HEK293 (cell line): ENCODE data around the gene CDHR1.
A peak's percentile ranks its signal among the peaks of the same experiment; 100 is the strongest.

Source experiments
- CTCF ChIA-PET: fragments of 350-600 bp; formaldehyde crosslinking; extraction: SDS; loops from one replicate; lab custom pipeline; 2021; ENCODE audit warnings: antibody characterized with exemption; lab: Yijun Ruan, JAX
- POLR2A ChIA-PET: fragments of 300-600 bp; formaldehyde crosslinking; extraction: SDS; loops from one replicate; lab custom pipeline; 2020; ENCODE audit warnings: antibody characterized with exemption, inconsistent platforms; lab: Yijun Ruan, JAX
- H3K27ac ChIP-seq: fragments of 200-500 bp; sonication (Bioruptor generic); 2 replicates; pipeline ENCODE4 v1.5.1; 2014; ENCODE audit warnings: low read depth, low read length, control low read depth, inconsistent platforms; ENCODE audit errors: extremely low read depth
- H3K36me3 ChIP-seq, 2 experiments: fragments of 200-500 bp in 1 of 2; sonication (Bioruptor generic) in 1 of 2; 1 replicate in 1 of 2; 2 replicates in 1 of 2; pipeline ENCODE4 v1.5.1; 2014 to 2017; ENCODE audit warnings: inconsistent platforms in 2 of 2, low read length in 2 of 2; ENCODE audit not compliant: control insufficient read depth in 2 of 2, insufficient read depth in 1 of 2
- H3K4me1 ChIP-seq: fragments of 200-500 bp; sonication (Bioruptor generic); 2 replicates; pipeline ENCODE4 v1.5.1; 2014; ENCODE audit warnings: mild to moderate bottlenecking, low read length, inconsistent platforms; ENCODE audit not compliant: control insufficient read depth, insufficient read depth
- H3K4me3 ChIP-seq: 2 replicates; pipeline ENCODE4 v1.5.1; 2011; ENCODE audit warnings: low read depth, mild to moderate bottlenecking, control low read depth, low read length, moderate library complexity
- H3K9me3 ChIP-seq: fragments of 200-500 bp; sonication (Bioruptor generic); 2 replicates; pipeline ENCODE4 v1.5.1; 2014; ENCODE audit warnings: low read depth, low read length, inconsistent platforms; ENCODE audit not compliant: control insufficient read depth, insufficient read depth
- AEBP2 ChIP-seq: fragments of 450-650 bp; formaldehyde crosslinking; IDR thresholded peaks from 2 replicates; pipeline ENCODE4 v1.5.1; 2016; ENCODE audit warnings: missing biosample characterization, missing genetic modification characterization, borderline replicate concordance
- BCL11B ChIP-seq: fragments of 450-650 bp; formaldehyde crosslinking; IDR thresholded peaks from 2 replicates; pipeline ENCODE4 v1.5.1; 2016; ENCODE audit warnings: low read depth, missing biosample characterization, missing genetic modification characterization
- CTCF ChIP-seq: fragments of 450-650 bp; formaldehyde crosslinking; IDR thresholded peaks from 2 replicates; pipeline ENCODE4 v1.5.1; 2016; ENCODE audit warnings: missing biosample characterization, missing genetic modification characterization
- ELK4 ChIP-seq: IDR thresholded peaks from 2 replicates; pipeline ENCODE4 v1.6.1; 2011; ENCODE audit warnings: mild to moderate bottlenecking, low read depth, low read length, borderline replicate concordance
- FEZF1 ChIP-seq: fragments of 450-650 bp; formaldehyde crosslinking; IDR thresholded peaks from 2 replicates; pipeline ENCODE4 v1.5.1; 2016; ENCODE audit warnings: missing biosample characterization, missing genetic modification characterization
- GLI4 ChIP-seq: fragments of 450-650 bp; formaldehyde crosslinking; IDR thresholded peaks from 2 replicates; pipeline ENCODE4 v1.5.1; 2016; ENCODE audit warnings: missing biosample characterization, missing genetic modification characterization
- GLIS1 ChIP-seq: fragments of 450-650 bp; formaldehyde crosslinking; IDR thresholded peaks from 2 replicates; pipeline ENCODE4 v1.5.1; 2016; ENCODE audit warnings: missing biosample characterization, missing genetic modification characterization
- PRDM1 ChIP-seq: fragments of 450-650 bp; formaldehyde crosslinking; IDR thresholded peaks from 2 replicates; pipeline ENCODE4; 2016; ENCODE audit warnings: missing biosample characterization, missing genetic modification characterization
- RBAK ChIP-seq: fragments of 450-650 bp; formaldehyde crosslinking; IDR thresholded peaks from 2 replicates; pipeline ENCODE4 v1.5.1; 2016; ENCODE audit warnings: missing biosample characterization, missing genetic modification characterization
- REPIN1 ChIP-seq: fragments of 450-650 bp; formaldehyde crosslinking; IDR thresholded peaks from 2 replicates; pipeline ENCODE4 v1.5.1; 2017; ENCODE audit warnings: missing biosample characterization, missing genetic modification characterization, low read depth
- SETDB1 ChIP-seq: IDR thresholded peaks from one replicate; pipeline ENCODE4 v1.6.1; 2017; ENCODE audit warnings: mild to moderate bottlenecking, low read length, moderate library complexity, mixed read lengths; ENCODE audit not compliant: insufficient read length
- SP2 ChIP-seq: fragments of 450-650 bp; formaldehyde crosslinking; IDR thresholded peaks from 2 replicates; pipeline ENCODE4 v1.5.1; 2016; ENCODE audit warnings: missing biosample characterization, missing genetic modification characterization
- TSHZ1 ChIP-seq: fragments of 450-650 bp; formaldehyde crosslinking; IDR thresholded peaks from 2 replicates; pipeline ENCODE4 v1.5.1; 2016; ENCODE audit warnings: missing biosample characterization, missing genetic modification characterization, borderline replicate concordance
- ZBTB17 ChIP-seq: fragments of 450-650 bp; formaldehyde crosslinking; IDR thresholded peaks from 2 replicates; pipeline ENCODE4 v1.5.1; 2016; ENCODE audit warnings: missing biosample characterization, missing genetic modification characterization
- ZBTB7A ChIP-seq: fragments of 450-650 bp; formaldehyde crosslinking; IDR thresholded peaks from 2 replicates; pipeline ENCODE4 v1.5.1; 2016; ENCODE audit warnings: low read depth, missing biosample characterization, missing genetic modification characterization
- ZFP37 ChIP-seq: fragments of 450-650 bp; formaldehyde crosslinking; IDR thresholded peaks from 2 replicates; pipeline ENCODE4 v1.5.1; 2016; ENCODE audit warnings: missing biosample characterization, missing genetic modification characterization
- ZNF121 ChIP-seq: fragments of 450-650 bp; formaldehyde crosslinking; IDR thresholded peaks from 2 replicates; pipeline ENCODE4 v1.5.1; 2016; ENCODE audit warnings: missing biosample characterization, missing genetic modification characterization
- ZNF133 ChIP-seq: fragments of 450-650 bp; formaldehyde crosslinking; IDR thresholded peaks from 2 replicates; pipeline ENCODE4 v1.5.1; 2016; ENCODE audit warnings: missing biosample characterization, missing genetic modification characterization
- ZNF146 ChIP-seq: fragments of 450-650 bp; formaldehyde crosslinking; IDR thresholded peaks from 2 replicates; pipeline ENCODE4 v1.5.1; 2016; ENCODE audit warnings: missing biosample characterization, missing genetic modification characterization
- ZNF239 ChIP-seq: fragments of 450-650 bp; formaldehyde crosslinking; IDR thresholded peaks from 2 replicates; pipeline ENCODE4 v1.5.1; 2016; ENCODE audit warnings: missing biosample characterization, missing genetic modification characterization
- ZNF292 ChIP-seq: fragments of 450-650 bp; formaldehyde crosslinking; IDR thresholded peaks from 2 replicates; pipeline ENCODE4 v1.5.1; 2016; ENCODE audit warnings: low read depth, missing biosample characterization, missing genetic modification characterization, borderline replicate concordance
- ZNF311 ChIP-seq: fragments of 450-650 bp; formaldehyde crosslinking; IDR thresholded peaks from 2 replicates; pipeline ENCODE4 v1.5.1; 2017; ENCODE audit warnings: missing biosample characterization, missing genetic modification characterization, borderline replicate concordance
- ZNF366 ChIP-seq: fragments of 450-650 bp; formaldehyde crosslinking; conservative IDR thresholded peaks from 2 replicates; pipeline ENCODE4 v1.5.1; 2016; ENCODE audit warnings: missing biosample characterization, missing genetic modification characterization
- ZNF391 ChIP-seq: fragments of 450-650 bp; formaldehyde crosslinking; IDR thresholded peaks from 2 replicates; pipeline ENCODE4 v1.5.1; 2016; ENCODE audit warnings: low read depth, missing biosample characterization, missing genetic modification characterization, borderline replicate concordance
- ZNF48 ChIP-seq: fragments of 450-650 bp; formaldehyde crosslinking; IDR thresholded peaks from 2 replicates; pipeline ENCODE4 v1.5.1; 2016; ENCODE audit warnings: missing biosample characterization, missing genetic modification characterization
- ZNF585B ChIP-seq: fragments of 450-650 bp; formaldehyde crosslinking; IDR thresholded peaks from 2 replicates; pipeline ENCODE4 v1.5.1; 2016; ENCODE audit warnings: missing biosample characterization, missing genetic modification characterization
- ZNF623 ChIP-seq: fragments of 450-650 bp; formaldehyde crosslinking; IDR thresholded peaks from 2 replicates; pipeline ENCODE4 v1.5.1; 2016; ENCODE audit warnings: missing biosample characterization, missing genetic modification characterization
- ZNF629 ChIP-seq: fragments of 450-650 bp; formaldehyde crosslinking; IDR thresholded peaks from 2 replicates; pipeline ENCODE4 v1.5.1; 2017; ENCODE audit warnings: missing biosample characterization, missing genetic modification characterization
- ZNF639 ChIP-seq: fragments of 450-650 bp; formaldehyde crosslinking; IDR thresholded peaks from 2 replicates; pipeline ENCODE4 v1.5.1; 2016; ENCODE audit warnings: missing biosample characterization, missing genetic modification characterization
- ZNF792 ChIP-seq: fragments of 450-650 bp; formaldehyde crosslinking; IDR thresholded peaks from 2 replicates; pipeline ENCODE4 v1.5.1; 2016; ENCODE audit warnings: missing biosample characterization, missing genetic modification characterization
- ZSCAN16 ChIP-seq: fragments of 450-650 bp; formaldehyde crosslinking; IDR thresholded peaks from 2 replicates; pipeline ENCODE4 v1.5.1; 2016; ENCODE audit warnings: missing biosample characterization, missing genetic modification characterization

The CDHR1 gene

GRCh38 chr10:84264611-84265141 is 70.3 kb downstream of the CDHR1 start:
- Histone ChIP-seq H3K27ac (no peak overlapping the region), H3K36me3 (no peaks in the 10 kb centered on the region), H3K4me3 (no peak overlapping the region), H3K9me3 (no peaks in the 10 kb centered on the region), H3K4me1 (no peaks in the 10 kb centered on the region)
- ChIA-PET CTCF (interaction anchor here (0.5 to 11.7 kb wide), 22 partner anchors 11 to 452 kb away, joined by 3 to 291 read pairs (median 4); no protein-coding TSS in a partner anchor), POLR2A (no interaction called here)
- TF ChIP-seq ZNF629 (tag by site-specific recombination): no peak
- TF ChIP-seq ZNF292: no peak
- no peak for TF ChIP-seq SETDB1
- no peak for TF ChIP-seq ZFP37 (tag by site-specific recombination)
- no peak for TF ChIP-seq ZNF133 (tag by site-specific recombination)
- no peak for TF ChIP-seq SP2 (tag by site-specific recombination)
- peak; percentile 87 for TF ChIP-seq CTCF
- TF ChIP-seq PRDM1: 0 out of 2 replicates have a peak, but pooled peaks have one; percentile 12
- no peak for TF ChIP-seq ZNF366
- TF ChIP-seq ELK4: no peak
- no peak for TF ChIP-seq ZSCAN16 (tag by site-specific recombination)
- TF ChIP-seq BCL11B (tag by site-specific recombination): no peak
- no peak for TF ChIP-seq REPIN1 (tag by site-specific recombination)
- TF ChIP-seq GLI4 (tag by site-specific recombination): no peak
- TF ChIP-seq GLIS1 (tag by site-specific recombination): peak; percentile 85
- no peak for TF ChIP-seq TSHZ1 (tag by site-specific recombination)
- no peak for TF ChIP-seq ZNF146 (tag by site-specific recombination)
- TF ChIP-seq ZNF239 (tag by site-specific recombination): no peak
- no peak for TF ChIP-seq ZNF391
- TF ChIP-seq ZBTB17: peak; percentile 49; the same call in 1 of the 2 replicates
- TF ChIP-seq ZNF792: no peak
- TF ChIP-seq RBAK (tag by site-specific recombination): no peak
- TF ChIP-seq ZNF585B (tag by site-specific recombination): no peak
- no peak for TF ChIP-seq ZNF639
- no peak for TF ChIP-seq ZNF623
- no peak for TF ChIP-seq AEBP2 (tag by site-specific recombination)
- TF ChIP-seq ZNF121 (tag by site-specific recombination): 0 out of 2 replicates have a peak, but pooled peaks have one; percentile 8
- no peak for TF ChIP-seq ZNF311 (tag by site-specific recombination)
- no peak for TF ChIP-seq ZNF48 (tag by site-specific recombination)
- TF ChIP-seq ZBTB7A: no peak
- no peak for TF ChIP-seq FEZF1 (tag by site-specific recombination)
